GM12864 (cell line): ENCODE results near the gene BCAS3.

ENCODE experiments used
- DNase-seq: peaks from one replicate; pipeline ENCODE4 v3.0.0-alpha.2; 2011; ENCODE audit warnings: low read depth
- H3K4me3 ChIP-seq: 2 replicates; pipeline ENCODE4 v1.5.1; 2011; ENCODE audit warnings: mild to moderate bottlenecking, low read depth, low read length, control low read depth
- CTCF ChIP-seq: IDR thresholded peaks from 2 replicates; pipeline ENCODE4 v1.5.1; 2011; ENCODE audit warnings: low read depth, mild to moderate bottlenecking, moderate library complexity, low read length, control low read depth, inconsistent platforms; ENCODE audit errors: missing control alignments

BCAS3 gene

GRCh38 chr17:61235001-61235826 lies 557.6 kb downstream of the BCAS3 start:
- no peak overlapping the region for H3K4me3 ChIP-seq
- TF ChIP-seq CTCF = no peak
- DNase-seq = no peak

- TF ChIP-seq CTCF = no peak
- H3K4me3 ChIP-seq = no peak overlapping the region
- no peak for DNase-seq
These were observed 558.2 kb downstream of the BCAS3 start for GRCh38 chr17:61235827-61236197.

GRCh38 chr17:61237275-61237674 lies 559.6 kb downstream of the BCAS3 start:
- no peak for DNase-seq
- TF ChIP-seq CTCF = no peak
- no peak overlapping the region for H3K4me3 ChIP-seq

- H3K4me3 ChIP-seq = no peak overlapping the region
- no peak for TF ChIP-seq CTCF
- no peak for DNase-seq
These were observed 560.8 kb downstream of the BCAS3 start for GRCh38 chr17:61238455-61238933.

- no peak for TF ChIP-seq CTCF
- DNase-seq = no peak
These were observed 561.7 kb downstream of the BCAS3 start for GRCh38 chr17:61239327-61239726.

GRCh38 chr17:61239953-61240352 lies 562.3 kb downstream of the BCAS3 start:
- no peak overlapping the region for H3K4me3 ChIP-seq
- no peak for DNase-seq
- no peak for TF ChIP-seq CTCF

More at GRCh38 chr17:61239327-61239726, 561.7 kb downstream of the BCAS3 start:
- no peak overlapping the region for H3K4me3 ChIP-seq
